ENCODE results near the gene NBEA.

DNA sequence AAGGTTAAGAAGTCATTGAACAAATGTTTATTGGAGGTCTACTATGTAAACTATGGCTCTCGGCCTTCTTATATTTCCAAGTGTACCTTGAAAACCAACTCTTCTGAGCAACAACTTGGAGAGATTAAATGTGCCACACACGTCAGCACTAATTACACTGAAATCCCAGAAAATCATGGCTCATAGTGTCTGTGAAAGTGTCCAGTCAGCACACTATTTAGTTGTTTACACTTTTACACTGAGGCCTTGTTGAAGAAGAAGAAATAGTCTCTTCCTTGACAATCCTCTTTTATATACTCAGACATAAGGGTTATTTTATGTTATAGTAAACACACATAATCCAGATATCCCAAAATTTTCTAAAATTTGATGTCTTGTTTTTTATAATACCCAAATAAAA, 30.9 kb upstream of the NBEA start:
- TF ChIP-seq CTCF (IDR thresholded peaks at IDR 0.05): no peak
- no peak for TF ChIP-seq POLR2A (IDR thresholded peaks at IDR 0.05)
